Daoy (cell line): ENCODE data around the gene FEM1C. TPM values are rescaled to one million over a fixed set of nuclear protein-coding genes. Genes with fewer than 3 reads are reported as not detected.

Experiments
- DNase-seq: peaks from one replicate; pipeline ENCODE4 v3.0.0-alpha.2; 2015; ENCODE audit warnings: low read depth
- total RNA-seq: library from RNA; depleted of rRNA; stranded (reverse); fragments of >200 nt; shearing (Covaris generic); gene quantifications from 2 replicates; pipeline ENCODE4 v1.2.3, GENCODE V29; 2014; rRNA removed

Gene FEM1C
- total RNA-seq, 1 experiment from 2014 or later: 6.8 TPM

- DNase-seq: no peak
Measured at GRCh38 chr5:115477581-115477980, 67.0 kb downstream of the FEM1C start.

- DNase-seq: no peak
Measured at GRCh38 chr5:115475788-115476187, 68.8 kb downstream of the FEM1C start.

DNA sequence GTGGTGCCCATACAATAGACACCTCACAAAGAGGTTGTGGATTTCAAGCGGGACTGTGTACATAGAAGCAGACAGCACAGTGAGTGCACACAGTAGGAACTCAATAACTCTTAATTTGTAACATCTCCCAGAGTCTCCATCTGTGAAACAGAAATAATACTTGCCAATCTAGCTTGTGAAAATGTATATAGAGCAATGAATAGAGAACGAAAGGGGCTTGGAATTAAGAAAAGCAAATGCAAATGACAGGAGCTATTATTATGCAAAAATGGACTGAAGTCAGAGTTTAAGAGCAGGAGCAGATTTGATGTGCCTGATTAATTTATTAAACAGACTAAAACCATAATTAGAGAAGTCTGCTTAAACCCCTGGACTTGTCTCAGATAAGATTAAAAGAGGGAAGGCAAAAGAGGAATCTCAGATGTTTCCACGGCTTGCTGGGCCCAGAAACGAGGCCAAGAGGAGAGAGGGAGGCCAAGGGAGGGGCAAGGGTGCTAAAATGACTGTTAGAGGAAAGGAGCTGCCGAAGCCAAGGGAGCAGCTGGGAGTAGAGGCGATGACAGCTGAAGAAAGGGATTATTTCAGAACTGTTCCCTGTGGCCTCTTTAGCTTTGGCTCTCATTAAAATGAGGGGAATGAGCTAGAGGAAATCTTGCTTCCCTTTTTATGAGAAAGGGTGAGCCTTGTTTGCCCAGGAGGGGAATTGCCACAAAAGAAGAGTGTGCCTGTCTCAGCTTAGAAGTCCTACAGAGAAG is 72.1 kb downstream of the FEM1C start:
- no peak for DNase-seq

DNA sequence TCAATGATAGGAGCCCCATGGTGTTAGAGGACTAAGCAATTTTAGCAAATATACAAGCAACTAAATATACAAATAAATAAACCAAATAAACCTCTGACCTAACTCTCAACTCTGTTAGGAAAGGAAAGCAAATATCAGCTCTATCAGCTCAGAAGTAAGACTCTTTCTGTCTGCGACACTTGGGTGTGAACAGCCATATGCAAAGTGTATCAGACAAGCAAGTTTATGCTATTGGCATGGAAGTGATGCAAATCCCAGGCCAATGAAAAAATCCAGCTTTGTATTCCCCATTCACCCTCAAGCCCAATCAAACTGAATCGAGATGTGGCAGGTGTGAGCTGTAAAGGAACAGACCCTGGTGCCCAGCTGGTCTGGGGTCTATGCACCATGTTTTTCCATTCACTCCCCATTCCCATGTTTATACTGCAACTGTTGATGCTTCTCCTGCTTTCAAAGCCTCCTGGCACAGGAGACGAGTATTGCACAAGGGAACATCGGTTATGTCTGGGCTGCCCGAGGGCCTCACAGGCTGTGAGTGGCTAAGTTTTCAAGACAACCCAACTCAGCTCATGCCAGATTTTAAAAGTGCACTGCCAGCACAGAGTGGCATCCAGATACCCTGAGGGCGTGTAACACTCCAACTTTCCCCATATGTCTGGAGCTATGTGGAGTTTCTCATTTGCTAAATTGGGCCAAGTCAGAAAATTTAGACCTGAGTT is 73.1 kb downstream of the FEM1C start:
- DNase-seq: no peak

DNA sequence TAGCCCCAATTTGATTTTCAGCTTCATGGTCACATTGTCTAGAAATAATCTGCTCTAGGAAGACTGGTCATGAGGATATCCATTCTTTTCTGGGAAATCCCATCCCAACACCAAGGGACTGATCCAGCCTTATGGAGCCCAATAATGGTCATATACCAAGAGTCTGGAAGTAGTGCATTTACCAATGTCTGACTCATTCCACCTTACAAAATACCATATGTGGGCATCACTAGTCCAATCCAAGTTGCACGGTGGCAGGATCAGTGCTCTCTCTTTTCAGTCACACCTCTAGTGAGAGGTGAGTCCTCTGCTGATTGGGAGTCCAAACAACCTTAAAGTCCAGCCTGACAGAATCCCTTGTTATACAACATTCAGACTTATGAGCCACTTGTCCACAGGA is 73.7 kb downstream of the FEM1C start:
- no peak for DNase-seq

Other genes with a start within 250 kb of the FEM1C start
- gene CCDC112, start 248.1 kb downstream of the FEM1C start, total RNA-seq: 9.7 and 12.6 TPM in 2 replicates
- gene TICAM2, start 57.7 kb upstream of the FEM1C start, total RNA-seq: 0.30 and 0.40 TPM in 2 replicates
- gene TMED7, start 81.3 kb upstream of the FEM1C start, total RNA-seq: 113 and 121 TPM in 2 replicates